Islet precursor cell (in vitro differentiated cells): Measurements from ENCODE around the gene CHFR.
A peak's percentile ranks its signal among the peaks of the same experiment; 100 is the strongest.
"Not testable (repeated sequence)": the region's sequence is repeated elsewhere in the genome, so short reads cannot be mapped to it uniquely, and the experiment has no call there.

ENCODE experiments used
- DNase-seq: peaks from one replicate; pipeline ENCODE4 v3.0.0-alpha.2; 2018

The CHFR gene

GRCh38 chr12:132838410-132839080 lies 48.9 kb downstream of the CHFR start:
- no peak for DNase-seq

- DNase-seq = no peak
These were observed 49.6 kb downstream of the CHFR start for GRCh38 chr12:132837693-132838409.

- DNase-seq = no peak
These were observed 50.5 kb downstream of the CHFR start for GRCh38 chr12:132836795-132837331.

GRCh38 chr12:132836230-132836629 lies 51.2 kb downstream of the CHFR start:
- not testable (repeated sequence) for DNase-seq

- no peak for DNase-seq
These were observed 52.1 kb downstream of the CHFR start for GRCh38 chr12:132835076-132836025.

GRCh38 chr12:132834181-132834711 lies 53.2 kb downstream of the CHFR start:
- no peak for DNase-seq

- DNase-seq = no peak
These were observed 54.1 kb downstream of the CHFR start for GRCh38 chr12:132833341-132833740.

- no peak for DNase-seq
These were observed 55.6 kb downstream of the CHFR start for GRCh38 chr12:132831771-132832170.

- DNase-seq = peak; percentile 97
These were observed 58.5 kb downstream of the CHFR start, which contains the start of gene GOLGA3 for GRCh38 chr12:132828706-132829534. Gene GOLGA3, minus strand, starts transcription at chr12:132828869. Its CDS starts 6,741 bp downstream, at chr12:132822128.

GRCh38 chr12:132827763-132828703 lies 59.4 kb downstream of the CHFR start:
- peak; percentile 68 for DNase-seq

- DNase-seq = no peak
These were observed 61.5 kb downstream of the CHFR start for GRCh38 chr12:132825861-132826260.

- DNase-seq = no peak
These were observed 62.3 kb downstream of the CHFR start for GRCh38 chr12:132825089-132825488.

- DNase-seq = no peak
These were observed 63.4 kb downstream of the CHFR start for GRCh38 chr12:132824053-132824452.

- no peak for DNase-seq
These were observed 68.8 kb downstream of the CHFR start for GRCh38 chr12:132818562-132818961.

GRCh38 chr12:132814232-132814631 lies 73.2 kb downstream of the CHFR start:
- DNase-seq = no peak

GRCh38 chr12:132813443-132813842 lies 74.0 kb downstream of the CHFR start:
- DNase-seq = no peak

GRCh38 chr12:132812631-132813305 lies 74.6 kb downstream of the CHFR start:
- DNase-seq = no peak

- DNase-seq = peak; percentile 80
These were observed 78.0 kb downstream of the CHFR start for GRCh38 chr12:132809391-132809790.

- no peak for DNase-seq
These were observed 79.9 kb downstream of the CHFR start for GRCh38 chr12:132807295-132808092.
